ENCODE results near the gene LIPA. TPM values are rescaled to one million over a fixed set of nuclear protein-coding genes. Genes with fewer than 3 reads are reported as not detected.

The LIPA gene
- total and polyA plus RNA-seq, 4 donors = 57.7 to 113 (median 66.2) TPM

DNA sequence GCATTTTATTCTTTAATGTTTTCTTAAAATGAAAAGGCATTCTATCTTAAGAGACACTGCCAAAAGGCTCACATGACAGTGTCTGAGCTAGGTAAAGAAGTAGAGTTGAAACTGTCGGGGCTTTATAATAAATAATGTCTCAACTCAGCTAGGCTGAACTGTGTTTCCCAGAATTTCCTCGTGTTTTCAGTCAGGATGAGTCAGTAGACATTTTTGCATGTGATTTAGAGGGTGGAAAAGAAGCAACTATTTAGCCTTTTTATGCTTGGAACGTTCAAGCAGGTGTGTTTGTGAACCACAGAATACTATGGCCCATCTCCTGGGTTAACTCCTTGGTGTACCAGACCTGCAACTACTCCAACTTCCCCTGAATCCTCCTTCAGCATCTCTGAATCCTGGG lies 23.4 kb upstream of the LIPA start:
- WGBS (ENCODE audit: insufficient coverage) = 71% methylated on average over 2 of the region's 3 CpGs
- DNase-seq (ENCODE audit: low read depth in 4 of 6, low spot score in 6 of 6) = no peak
- H3K27ac ChIP-seq (ENCODE audit: low read depth, low read length) = no peak overlapping the region
- no peaks in the 10 kb centered on the region for H3K9me3 ChIP-seq (ENCODE audit: control insufficient read depth, insufficient read depth, low read length)
- no peaks in the 10 kb centered on the region for H3K27me3 ChIP-seq (ENCODE audit: control insufficient read depth, insufficient read depth, low read length)
- H3K4me1 ChIP-seq (ENCODE audit: control insufficient read depth, insufficient read depth, low read length) = no peaks in the 10 kb centered on the region
- no peak overlapping the region for H3K4me3 ChIP-seq (ENCODE audit: low read depth, low read length)
- no peaks in the 10 kb centered on the region for H3K36me3 ChIP-seq (ENCODE audit: control insufficient read depth, insufficient read depth, low read length)

DNA sequence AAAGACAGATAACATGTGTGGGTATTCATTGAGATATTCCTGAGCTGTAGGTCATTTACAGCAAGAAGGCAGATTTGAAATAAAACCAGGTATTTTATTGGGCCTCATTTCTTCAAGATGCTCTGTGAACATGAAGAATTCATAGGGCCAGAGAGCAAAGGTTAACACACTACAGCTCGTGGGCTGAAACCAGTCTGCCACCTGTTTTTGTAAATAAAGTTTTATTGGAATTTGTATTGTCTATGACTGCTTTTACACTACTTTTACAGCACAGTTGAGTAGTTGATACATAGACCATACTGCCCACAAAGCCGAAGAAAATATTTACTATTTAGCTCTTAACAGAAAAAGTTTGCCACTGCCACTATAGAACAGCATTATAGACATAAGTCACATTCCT lies 22.1 kb upstream of the LIPA start:
- H3K9me3 ChIP-seq (ENCODE audit: control insufficient read depth, insufficient read depth, low read length) = no peaks in the 10 kb centered on the region
- no peaks in the 10 kb centered on the region for H3K36me3 ChIP-seq (ENCODE audit: control insufficient read depth, insufficient read depth, low read length)
- no CpG with 5 or more reads among the region's 2 CpGs for WGBS (ENCODE audit: insufficient coverage)
- H3K4me3 ChIP-seq (ENCODE audit: low read depth, low read length) = no peak overlapping the region
- H3K27me3 ChIP-seq (ENCODE audit: control insufficient read depth, insufficient read depth, low read length) = no peaks in the 10 kb centered on the region
- H3K4me1 ChIP-seq (ENCODE audit: control insufficient read depth, insufficient read depth, low read length) = no peaks in the 10 kb centered on the region
- no peak overlapping the region for H3K27ac ChIP-seq (ENCODE audit: low read depth, low read length)
- no peak for DNase-seq (ENCODE audit: low read depth in 4 of 6, low spot score in 6 of 6)

DNA sequence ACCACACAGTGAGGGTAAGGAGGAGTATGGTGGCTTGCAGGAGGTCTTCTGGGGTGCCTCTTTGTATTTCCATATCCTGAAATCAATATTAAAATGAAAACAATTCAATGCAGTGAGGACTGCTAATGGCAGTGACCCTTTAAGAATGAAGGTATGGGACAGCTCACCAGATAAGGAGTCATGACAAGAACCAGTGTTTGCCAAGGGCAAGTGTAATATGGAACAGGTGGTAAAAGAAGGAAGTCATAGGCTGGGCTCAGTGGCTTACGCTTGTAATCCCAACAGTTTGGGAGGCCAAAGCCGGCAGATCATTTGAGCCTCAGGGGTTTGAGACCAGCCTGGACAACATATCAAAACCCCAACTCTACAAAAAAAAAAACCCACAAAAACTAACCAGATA lies 20.0 kb upstream of the LIPA start:
- DNase-seq (ENCODE audit: low read depth in 4 of 6, low spot score in 6 of 6) = no peak
- no peak overlapping the region for H3K27ac ChIP-seq (ENCODE audit: low read depth, low read length)
- no peaks in the 10 kb centered on the region for H3K9me3 ChIP-seq (ENCODE audit: control insufficient read depth, insufficient read depth, low read length)
- WGBS (ENCODE audit: insufficient coverage) = 100% methylated on average over 1 of the region's 2 CpGs
- H3K4me1 ChIP-seq (ENCODE audit: control insufficient read depth, insufficient read depth, low read length) = no peaks in the 10 kb centered on the region
- H3K4me3 ChIP-seq (ENCODE audit: low read depth, low read length) = no peak overlapping the region
- no peaks in the 10 kb centered on the region for H3K36me3 ChIP-seq (ENCODE audit: control insufficient read depth, insufficient read depth, low read length)
- H3K27me3 ChIP-seq (ENCODE audit: control insufficient read depth, insufficient read depth, low read length) = no peaks in the 10 kb centered on the region

DNA sequence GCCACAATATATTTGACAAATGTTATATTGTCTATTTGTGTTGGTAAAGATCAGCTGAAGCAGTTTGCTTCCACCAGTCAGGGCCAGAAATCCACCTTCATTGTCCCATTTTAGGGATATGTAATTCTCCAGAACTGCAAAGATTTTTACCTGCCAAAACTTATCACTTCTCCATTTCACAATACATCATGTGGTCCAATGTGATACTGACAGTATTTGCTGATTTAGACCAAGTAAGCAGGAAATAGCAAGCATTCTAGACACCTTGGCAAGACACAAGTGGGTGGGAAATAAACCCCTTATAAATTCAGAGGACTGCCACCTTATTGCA lies 18.5 kb upstream of the LIPA start:
- no peaks in the 10 kb centered on the region for H3K27me3 ChIP-seq (ENCODE audit: control insufficient read depth, insufficient read depth, low read length)
- H3K9me3 ChIP-seq (ENCODE audit: control insufficient read depth, insufficient read depth, low read length) = no peaks in the 10 kb centered on the region
- DNase-seq (ENCODE audit: low read depth in 4 of 6, low spot score in 6 of 6) = no peak
- no peak overlapping the region for H3K27ac ChIP-seq (ENCODE audit: low read depth, low read length)
- H3K36me3 ChIP-seq (ENCODE audit: control insufficient read depth, insufficient read depth, low read length) = no peaks in the 10 kb centered on the region
- H3K4me3 ChIP-seq (ENCODE audit: low read depth, low read length) = no peak overlapping the region
- H3K4me1 ChIP-seq (ENCODE audit: control insufficient read depth, insufficient read depth, low read length) = no peaks in the 10 kb centered on the region

DNA sequence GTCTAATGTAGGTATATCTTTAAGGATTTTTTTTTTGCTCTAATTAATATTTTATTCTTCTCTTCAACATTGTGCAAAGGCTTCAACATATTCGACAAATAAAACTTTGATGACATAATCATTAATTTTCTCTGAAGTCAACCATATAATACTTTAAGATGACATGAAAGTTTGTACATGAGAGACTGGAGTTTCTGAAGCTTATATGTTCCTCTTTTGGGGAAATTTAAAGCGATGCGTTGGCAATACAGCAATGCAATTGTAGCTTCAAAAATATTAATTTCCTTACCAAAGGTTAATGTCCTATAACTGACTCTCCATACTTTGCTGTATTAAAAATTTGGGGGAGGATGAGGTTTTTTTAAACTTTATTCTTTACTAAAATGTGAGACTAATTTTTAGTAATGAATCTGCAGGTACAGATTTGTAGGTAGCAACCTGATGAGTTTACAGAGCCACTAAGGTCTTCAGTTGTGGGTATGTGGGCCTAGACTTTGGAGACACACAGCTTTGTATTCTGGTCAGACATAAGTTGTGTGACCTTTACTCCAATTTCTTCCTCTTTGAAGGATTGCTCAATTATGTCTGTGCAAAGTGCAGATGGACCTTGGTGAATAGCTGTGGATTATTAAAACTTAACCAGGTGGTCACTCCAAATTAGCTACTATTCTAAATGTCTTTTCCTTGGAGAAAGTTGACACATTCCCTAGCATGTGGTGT lies 18.0 kb upstream of the LIPA start:
- WGBS (ENCODE audit: insufficient coverage) = no CpG with 5 or more reads among the region's 3 CpGs
- H3K4me1 ChIP-seq (ENCODE audit: control insufficient read depth, insufficient read depth, low read length) = peaks cover 2% of the 10 kb centered on the region
- no peaks in the 10 kb centered on the region for H3K9me3 ChIP-seq (ENCODE audit: control insufficient read depth, insufficient read depth, low read length)
- no peaks in the 10 kb centered on the region for H3K27me3 ChIP-seq (ENCODE audit: control insufficient read depth, insufficient read depth, low read length)
- no peak overlapping the region for H3K27ac ChIP-seq (ENCODE audit: low read depth, low read length)
- H3K36me3 ChIP-seq (ENCODE audit: control insufficient read depth, insufficient read depth, low read length) = no peaks in the 10 kb centered on the region
- no peak for DNase-seq (ENCODE audit: low read depth in 4 of 6, low spot score in 6 of 6)
- no peak overlapping the region for H3K4me3 ChIP-seq (ENCODE audit: low read depth, low read length)

DNA sequence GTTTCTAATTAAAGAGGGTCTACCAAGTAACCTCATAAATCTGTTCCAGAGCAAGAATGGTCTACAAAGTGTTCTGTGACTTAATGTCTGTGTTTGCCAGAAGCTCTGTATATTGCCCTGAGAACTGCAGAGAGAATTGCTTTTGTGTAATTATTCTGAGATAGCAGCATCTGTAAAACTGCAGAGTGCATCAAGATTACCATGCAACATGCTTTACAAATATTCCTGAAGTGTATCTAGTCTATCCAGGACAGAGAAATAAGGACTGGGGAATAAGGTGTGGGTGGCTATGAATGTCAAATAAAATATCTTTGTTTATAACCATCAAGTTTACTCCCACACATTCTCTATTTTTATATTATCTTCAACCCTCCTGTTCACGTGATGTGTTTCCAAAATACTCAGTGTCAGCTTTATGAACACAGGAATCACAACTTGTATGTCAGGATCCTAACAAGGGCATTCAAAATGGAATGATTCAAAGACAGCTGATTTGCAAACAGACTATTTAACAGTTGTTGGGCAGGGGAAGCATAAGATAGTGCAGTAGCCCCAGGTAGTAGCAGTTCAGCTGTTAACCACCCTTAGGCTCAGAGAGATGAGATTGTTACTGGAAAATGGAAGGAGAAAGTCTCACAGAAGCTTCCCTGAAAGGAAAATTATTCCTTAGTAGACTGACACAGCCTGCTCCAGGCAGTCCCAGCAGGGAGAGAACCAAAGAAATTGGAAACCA lies 15.3 kb upstream of the LIPA start:
- Histone ChIP-seq H3K36me3 (ENCODE audit: control insufficient read depth, insufficient read depth, low read length) (no peaks in the 10 kb centered on the region), H3K27ac (ENCODE audit: low read depth, low read length) (no peak overlapping the region), H3K9me3 (ENCODE audit: control insufficient read depth, insufficient read depth, low read length) (no peaks in the 10 kb centered on the region), H3K4me3 (ENCODE audit: low read depth, low read length) (no peak overlapping the region), H3K4me1 (ENCODE audit: control insufficient read depth, insufficient read depth, low read length) (peaks cover 2% of the 10 kb centered on the region), H3K27me3 (ENCODE audit: control insufficient read depth, insufficient read depth, low read length) (no peaks in the 10 kb centered on the region)
- peak in 1 of 6 donors; percentile 65 for DNase-seq (ENCODE audit: low read depth in 4 of 6, low spot score in 6 of 6)
- WGBS (ENCODE audit: insufficient coverage) = no CpG with 5 or more reads among the region's 1 CpG

DNA sequence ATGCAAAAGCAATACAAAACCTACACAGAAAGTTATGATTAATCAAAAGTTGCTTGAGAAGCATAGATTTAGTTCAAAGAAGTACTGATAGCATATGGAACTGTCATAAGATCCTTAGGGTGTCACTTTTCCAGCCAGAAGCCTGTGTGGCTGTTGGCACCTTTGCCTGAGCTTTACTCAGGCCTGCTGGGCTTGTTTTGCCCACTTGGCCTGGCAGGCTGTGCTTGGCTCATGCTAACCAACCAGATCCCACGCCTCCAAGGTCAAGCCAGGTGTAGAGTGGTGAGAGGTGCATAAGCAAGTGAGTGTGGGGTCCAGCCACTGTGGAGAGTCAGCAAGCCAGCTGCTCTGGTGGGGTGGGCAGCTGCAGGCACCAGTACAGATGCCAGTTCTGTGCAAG lies 12.0 kb upstream of the LIPA start:
- no peak overlapping the region for H3K27ac ChIP-seq (ENCODE audit: low read depth, low read length)
- no peak for DNase-seq (ENCODE audit: low read depth in 4 of 6, low spot score in 6 of 6)
- H3K36me3 ChIP-seq (ENCODE audit: control insufficient read depth, insufficient read depth, low read length) = no peaks in the 10 kb centered on the region

DNA sequence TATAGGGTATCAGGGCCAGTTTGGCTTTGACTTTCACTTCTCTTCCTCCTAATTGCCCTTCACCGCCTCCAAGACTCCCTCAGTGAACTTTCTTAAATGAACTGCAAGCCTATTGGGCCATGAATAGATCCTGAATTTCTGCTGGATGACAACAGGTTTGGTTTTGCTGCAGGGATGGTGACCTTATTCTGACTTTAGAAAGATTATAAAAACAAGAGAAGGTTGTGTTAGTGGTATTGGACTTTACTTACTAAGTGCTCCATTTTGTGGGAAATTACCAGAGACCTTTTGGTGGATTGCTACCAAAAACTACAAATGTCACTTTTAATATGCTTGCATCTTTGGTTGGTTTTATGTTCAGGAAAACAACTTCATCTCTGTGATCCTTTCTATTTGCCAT lies 11.5 kb upstream of the LIPA start:
- Histone ChIP-seq H3K4me3 (ENCODE audit: low read depth, low read length) (no peak overlapping the region), H3K27ac (ENCODE audit: low read depth, low read length) (no peak overlapping the region), H3K36me3 (ENCODE audit: control insufficient read depth, insufficient read depth, low read length) (no peaks in the 10 kb centered on the region), H3K9me3 (ENCODE audit: control insufficient read depth, insufficient read depth, low read length) (no peaks in the 10 kb centered on the region), H3K27me3 (ENCODE audit: control insufficient read depth, insufficient read depth, low read length) (no peaks in the 10 kb centered on the region), H3K4me1 (ENCODE audit: control insufficient read depth, insufficient read depth, low read length) (peaks cover 8% of the 10 kb centered on the region)
- no CpG with 5 or more reads among the region's 1 CpG for WGBS (ENCODE audit: insufficient coverage)
- DNase-seq (ENCODE audit: low read depth in 4 of 6, low spot score in 6 of 6) = no peak

More for the DNA sequence above, 12.0 kb upstream of the LIPA start:
- Histone ChIP-seq H3K9me3 (ENCODE audit: control insufficient read depth, insufficient read depth, low read length) (no peaks in the 10 kb centered on the region), H3K4me3 (ENCODE audit: low read depth, low read length) (no peak overlapping the region), H3K4me1 (ENCODE audit: control insufficient read depth, insufficient read depth, low read length) (peaks cover 8% of the 10 kb centered on the region), H3K27me3 (ENCODE audit: control insufficient read depth, insufficient read depth, low read length) (no peaks in the 10 kb centered on the region)
- 78% methylated on average over 1 of the region's 1 CpG for WGBS (ENCODE audit: insufficient coverage)

DNA sequence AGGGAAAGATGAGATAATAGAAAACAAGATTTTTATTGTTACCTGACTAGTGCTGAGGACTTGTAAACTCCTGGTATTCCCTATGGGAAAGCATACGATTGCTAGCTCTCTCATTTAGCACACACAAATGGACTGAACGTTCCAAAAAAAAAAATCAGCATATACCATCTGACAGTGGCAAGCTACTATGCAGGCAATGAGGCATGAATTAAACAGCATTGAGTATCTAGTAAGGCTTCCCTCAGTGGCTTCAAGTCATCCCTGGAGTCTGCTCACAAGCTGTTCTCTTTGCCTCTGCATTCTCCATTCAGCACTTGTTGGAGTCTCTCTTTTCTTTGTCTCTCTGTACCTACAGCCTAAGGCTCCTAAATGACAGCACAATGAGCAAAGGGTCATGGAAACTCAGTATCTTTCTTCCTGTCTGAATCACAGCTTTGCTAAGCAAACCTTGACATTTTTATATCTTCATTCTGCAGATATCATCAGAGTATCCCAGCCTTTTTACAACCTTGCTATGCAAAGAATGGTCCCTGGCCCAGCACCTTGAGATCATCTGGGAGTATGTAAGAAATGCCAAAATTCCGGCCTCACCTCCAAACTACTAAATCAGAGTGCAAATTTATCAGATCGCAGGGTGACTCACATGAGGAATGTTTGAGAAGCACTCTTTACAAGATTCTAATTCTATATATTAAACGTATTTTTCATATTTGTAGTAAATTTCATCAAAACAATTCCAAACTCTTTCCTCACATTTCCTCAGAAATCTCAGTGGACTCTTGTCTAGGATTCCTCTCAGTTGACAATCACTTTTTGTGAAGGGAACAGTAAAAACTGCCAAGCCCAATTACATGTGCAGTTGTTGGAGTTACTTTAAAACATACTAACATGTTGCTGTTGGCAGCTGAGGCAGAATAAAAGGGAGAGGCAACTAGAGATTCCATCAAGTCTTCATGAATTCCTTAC lies 10.8 kb upstream of the LIPA start:
- 61% methylated on average over 2 of the region's 5 CpGs for WGBS (ENCODE audit: insufficient coverage)
- Histone ChIP-seq H3K27ac (ENCODE audit: low read depth, low read length) (no peak overlapping the region), H3K4me3 (ENCODE audit: low read depth, low read length) (no peak overlapping the region), H3K27me3 (ENCODE audit: control insufficient read depth, insufficient read depth, low read length) (no peaks in the 10 kb centered on the region), H3K4me1 (ENCODE audit: control insufficient read depth, insufficient read depth, low read length) (peaks cover 8% of the 10 kb centered on the region), H3K9me3 (ENCODE audit: control insufficient read depth, insufficient read depth, low read length) (no peaks in the 10 kb centered on the region), H3K36me3 (ENCODE audit: control insufficient read depth, insufficient read depth, low read length) (no peaks in the 10 kb centered on the region)
- DNase-seq (ENCODE audit: low read depth in 4 of 6, low spot score in 6 of 6) = peak in 1 of 6 donors; percentile 85

All from spinal cord (tissue), 10 donors.